ENCODE results near the gene ZSCAN4.

DNA sequence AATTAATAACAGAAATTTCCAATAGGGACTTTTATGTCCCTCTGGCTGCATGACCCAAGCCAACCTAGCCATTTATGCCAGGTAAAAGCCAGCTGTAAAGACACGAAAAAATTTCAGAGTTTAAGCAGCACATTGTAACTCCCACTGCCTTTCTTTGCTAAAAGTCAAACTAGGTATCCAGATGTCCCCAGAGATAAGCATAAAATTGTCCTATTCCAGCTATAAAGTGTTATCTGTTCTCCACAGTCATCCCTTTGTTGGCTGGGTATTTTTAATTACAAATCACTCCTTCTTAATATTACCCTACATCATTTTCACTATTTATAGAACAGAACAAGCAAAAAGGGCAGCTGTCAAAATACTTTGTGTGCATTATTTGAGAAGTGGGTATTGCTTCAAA lies 43.5 kb downstream of the ZSCAN4 start:
- no peak for TF ChIP-seq ZNF274 (IDR thresholded peaks at IDR 0.05; ENCODE audit: low read depth, low read length)
- no peak for TF ChIP-seq SUZ12 (IDR thresholded peaks at IDR 0.05; ENCODE audit: extremely low read depth, insufficient read depth, insufficient read length)
- TF ChIP-seq YY1 (IDR thresholded peaks at IDR 0.05; ENCODE audit: insufficient read depth, insufficient read length) = no peak

Data from NT2/D1 (cell line).